GM06990 (cell line): ENCODE measurements around the gene DOC2B.

ENCODE experiments used
- DNase-seq: peaks from one replicate; pipeline ENCODE4 v3.0.0-alpha.2; 2011; ENCODE audit not compliant: insufficient read length; ENCODE audit errors: extremely low read depth
- H3K27me3 ChIP-seq: replicated peaks from 2 replicates; pipeline ENCODE4 v1.6.0; 2011; ENCODE audit warnings: low read length; ENCODE audit not compliant: control insufficient read depth, insufficient read depth
- H3K36me3 ChIP-seq: 2 replicates; pipeline ENCODE4 v1.5.1; 2011; ENCODE audit warnings: low read length; ENCODE audit not compliant: control insufficient read depth, insufficient read depth
- H3K4me3 ChIP-seq: replicated peaks from 2 replicates; pipeline ENCODE4 v1.5.1; 2011; ENCODE audit warnings: low read depth, mild to moderate bottlenecking, control low read depth, low read length
- TF ChIP-seq, protein P1 (sequence below): IDR thresholded peaks from 2 replicates; pipeline ENCODE4 v1.5.1; 2011; ENCODE audit warnings: low read length, control low read depth, mild to moderate bottlenecking, inconsistent platforms; ENCODE audit not compliant: insufficient read depth, poor library complexity, severe bottlenecking

DOC2B gene

DNA sequence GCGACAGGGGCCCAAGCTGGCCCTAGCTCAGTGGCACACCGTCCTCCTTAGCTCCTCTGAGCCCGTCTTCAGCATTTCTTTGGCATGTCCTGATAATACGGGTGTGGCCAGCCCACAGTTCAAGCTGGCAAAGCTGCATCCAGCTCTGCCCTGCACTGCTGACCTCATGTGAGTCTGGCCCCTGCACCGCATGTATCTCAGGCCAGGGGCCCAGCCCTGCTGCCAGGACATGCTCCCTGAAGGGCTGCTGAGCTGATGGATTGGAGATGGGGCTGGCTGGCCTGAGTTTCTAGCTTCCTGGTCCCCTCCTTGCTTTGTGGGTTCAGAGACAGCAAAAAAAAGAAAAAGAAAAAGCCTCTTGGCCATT, 2.4 kb downstream of the DOC2B start:
- Histone ChIP-seq H3K4me3 (no peak overlapping the region), H3K36me3 (no peaks in the 10 kb centered on the region), H3K27me3 (peaks cover 5% of the 10 kb centered on the region)
- DNase-seq = no peak
- TF ChIP-seq, protein P1, sequence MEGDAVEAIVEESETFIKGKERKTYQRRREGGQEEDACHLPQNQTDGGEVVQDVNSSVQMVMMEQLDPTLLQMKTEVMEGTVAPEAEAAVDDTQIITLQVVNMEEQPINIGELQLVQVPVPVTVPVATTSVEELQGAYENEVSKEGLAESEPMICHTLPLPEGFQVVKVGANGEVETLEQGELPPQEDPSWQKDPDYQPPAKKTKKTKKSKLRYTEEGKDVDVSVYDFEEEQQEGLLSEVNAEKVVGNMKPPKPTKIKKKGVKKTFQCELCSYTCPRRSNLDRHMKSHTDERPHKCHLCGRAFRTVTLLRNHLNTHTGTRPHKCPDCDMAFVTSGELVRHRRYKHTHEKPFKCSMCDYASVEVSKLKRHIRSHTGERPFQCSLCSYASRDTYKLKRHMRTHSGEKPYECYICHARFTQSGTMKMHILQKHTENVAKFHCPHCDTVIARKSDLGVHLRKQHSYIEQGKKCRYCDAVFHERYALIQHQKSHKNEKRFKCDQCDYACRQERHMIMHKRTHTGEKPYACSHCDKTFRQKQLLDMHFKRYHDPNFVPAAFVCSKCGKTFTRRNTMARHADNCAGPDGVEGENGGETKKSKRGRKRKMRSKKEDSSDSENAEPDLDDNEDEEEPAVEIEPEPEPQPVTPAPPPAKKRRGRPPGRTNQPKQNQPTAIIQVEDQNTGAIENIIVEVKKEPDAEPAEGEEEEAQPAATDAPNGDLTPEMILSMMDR = no peak

DNA sequence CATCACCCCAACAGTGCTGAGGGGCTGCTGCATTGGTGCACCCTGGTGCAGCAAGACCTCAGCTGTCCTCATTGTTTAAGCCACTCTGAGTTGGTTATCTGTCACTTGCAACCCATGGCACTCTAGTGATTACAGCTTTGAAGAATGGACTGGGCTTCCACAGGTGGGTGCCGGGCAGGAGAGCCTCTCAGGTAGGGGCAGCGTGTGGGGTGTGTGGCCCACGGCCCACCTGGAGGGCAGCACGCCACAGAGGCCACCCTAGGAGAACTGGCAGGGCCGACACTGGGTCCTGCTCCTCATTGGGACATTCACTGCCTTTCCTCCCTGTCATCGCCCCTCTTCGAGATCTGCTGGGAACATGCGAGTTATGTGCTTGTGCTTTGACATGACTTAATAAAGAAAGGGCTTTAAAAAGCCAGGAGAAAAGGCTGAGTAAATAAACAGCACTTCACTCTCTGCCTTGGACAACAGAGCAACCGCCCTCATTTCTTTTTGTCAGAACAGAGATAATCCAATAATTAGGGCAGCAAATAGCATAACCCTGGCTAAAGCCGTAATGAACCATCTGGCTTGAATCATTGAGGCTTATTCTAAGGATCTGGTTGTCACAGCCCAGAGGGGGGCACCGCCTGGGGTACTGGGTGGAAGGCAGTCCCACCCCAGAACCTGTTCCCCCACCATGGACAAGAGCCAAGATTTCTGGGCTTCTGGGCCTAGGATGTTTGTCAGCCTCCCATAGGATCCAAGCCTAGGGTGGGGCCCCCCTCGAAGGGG, 3.0 kb downstream of the DOC2B start:
- Histone ChIP-seq H3K36me3 (no peaks in the 10 kb centered on the region), H3K27me3 (peaks cover 5% of the 10 kb centered on the region), H3K4me3 (no peak overlapping the region)
- TF ChIP-seq, protein P1 = no peak
- DNase-seq = no peak

DNA sequence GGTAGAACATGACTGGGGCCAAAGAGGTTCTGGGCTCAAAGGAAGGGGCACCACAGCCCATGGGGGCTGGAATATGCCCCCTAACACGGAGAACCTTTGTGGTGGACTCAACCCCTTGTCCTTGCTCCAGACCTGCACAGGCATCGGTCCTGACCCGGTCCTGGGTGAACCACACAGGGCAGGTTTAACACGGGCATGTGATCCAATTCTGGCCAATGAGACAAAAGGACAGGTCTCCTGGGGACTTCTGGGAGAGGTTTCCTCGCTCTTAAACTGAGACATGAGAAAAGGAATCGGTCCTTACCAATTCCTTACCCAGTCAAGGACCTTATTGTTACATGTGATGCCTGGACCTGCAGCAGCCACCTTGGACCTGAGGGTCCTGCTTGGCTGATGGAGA, 3.7 kb downstream of the DOC2B start:
- H3K27me3 ChIP-seq = peaks cover 5% of the 10 kb centered on the region
- H3K36me3 ChIP-seq = no peaks in the 10 kb centered on the region
- TF ChIP-seq, protein P1 = no peak
- no peak for DNase-seq
- H3K4me3 ChIP-seq = no peak overlapping the region

DNA sequence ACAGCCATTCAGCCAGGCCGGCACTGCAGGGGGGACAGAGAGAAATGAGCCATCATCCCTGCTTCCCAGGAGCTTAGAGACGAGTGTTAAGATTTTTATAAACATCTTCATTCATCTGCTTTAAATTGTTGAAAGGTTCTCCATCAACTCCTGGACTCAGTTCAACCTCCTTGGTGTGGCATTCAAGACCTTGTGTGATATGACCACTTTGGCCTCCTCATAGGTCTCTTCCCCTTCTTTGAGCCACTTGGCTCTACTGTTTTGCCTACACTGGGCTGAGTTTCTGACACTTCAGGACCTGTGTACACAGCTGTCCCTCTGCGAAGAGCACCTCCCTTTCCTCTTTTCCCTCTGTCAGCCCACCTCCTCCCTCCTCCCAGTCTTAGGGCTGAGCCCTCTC, 4.3 kb downstream of the DOC2B start:
- DNase-seq = no peak
- peaks cover 5% of the 10 kb centered on the region for H3K27me3 ChIP-seq
- no peaks in the 10 kb centered on the region for H3K36me3 ChIP-seq
- TF ChIP-seq, protein P1 = no peak
- H3K4me3 ChIP-seq = no peak overlapping the region

DNA sequence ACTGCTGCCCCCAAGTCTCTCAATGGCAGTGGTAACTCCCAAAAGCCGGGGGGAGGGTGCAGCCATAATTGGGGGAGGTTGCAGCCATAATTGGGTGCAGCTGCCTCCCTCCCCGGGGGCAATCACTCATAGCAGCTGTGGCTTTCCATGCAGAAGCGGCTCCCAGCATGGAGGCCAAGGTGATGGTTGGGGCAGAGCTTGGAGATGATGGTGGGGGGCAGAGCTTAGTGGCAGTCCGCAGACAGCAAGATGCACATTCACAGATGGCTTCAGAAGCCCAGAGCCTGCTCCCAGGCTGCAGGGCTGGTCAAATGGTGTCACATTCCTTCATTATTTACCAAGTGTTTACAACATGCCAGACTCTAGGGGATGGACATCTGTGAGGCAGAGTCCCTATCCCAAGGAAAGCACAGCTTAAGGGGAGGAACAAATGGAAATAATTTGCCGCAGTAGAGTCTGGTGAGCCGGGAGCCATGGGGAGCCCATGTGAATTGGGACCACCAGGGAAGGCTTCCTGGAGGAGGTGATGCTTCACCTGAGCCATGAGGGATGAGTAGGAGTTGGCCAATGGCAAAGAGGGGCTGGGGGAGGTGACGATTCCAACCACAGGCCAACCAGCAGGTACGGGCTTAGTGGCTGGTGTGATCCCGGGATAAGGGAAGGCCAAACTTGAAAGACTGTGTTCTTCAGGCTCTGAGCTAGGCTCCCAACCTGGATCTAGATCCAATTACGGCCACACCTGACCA, 8.1 kb downstream of the DOC2B start:
- TF ChIP-seq, protein P1 = no peak
- peaks cover 2% of the 10 kb centered on the region for H3K27me3 ChIP-seq

More for the DNA sequence above, 8.1 kb downstream of the DOC2B start:
- Histone ChIP-seq H3K36me3 (no peaks in the 10 kb centered on the region), H3K4me3 (no peak overlapping the region)
- DNase-seq = no peak
